GM18861 (cell line): ENCODE results near the gene CBX1.
"Not testable (repeated sequence)": the region's sequence is repeated elsewhere in the genome, so short reads cannot be mapped to it uniquely, and the experiment has no call there.

ENCODE experiments used
- ATAC-seq: cut with Tn5 transposase; IDR thresholded peaks from one replicate; pipeline ENCODE4 v1.9.1; 2021; ENCODE audit not compliant: unreplicated experiment

CBX1 gene

GRCh38 chr17:48053758-48054237 lies 47.5 kb downstream of the CBX1 start:
- ATAC-seq = no peak

- no peak for ATAC-seq
These were observed 48.1 kb downstream of the CBX1 start for GRCh38 chr17:48052956-48053757.

GRCh38 chr17:48051706-48052486 lies 49.4 kb downstream of the CBX1 start:
- no peak for ATAC-seq

- ATAC-seq = no peak
These were observed 50.0 kb downstream of the CBX1 start for GRCh38 chr17:48051283-48051682.

- peak; percentile 18 for ATAC-seq
These were observed 52.7 kb downstream of the CBX1 start for GRCh38 chr17:48048384-48049126.

- peak; percentile 81 for ATAC-seq
These were observed 53.4 kb downstream of the CBX1 start, which contains the start of gene NFE2L1 for GRCh38 chr17:48047741-48048383. NFE2L1 (plus strand) TSS chr17:48048359; CDS start chr17:48051119, 2,760 bp downstream.

GRCh38 chr17:48047113-48047740 lies 54.1 kb downstream of the CBX1 start:
- no peak for ATAC-seq

GRCh38 chr17:48046296-48046695 lies 55.0 kb downstream of the CBX1 start:
- no peak for ATAC-seq

- ATAC-seq = no peak
These were observed 55.8 kb downstream of the CBX1 start for GRCh38 chr17:48045316-48046001.

GRCh38 chr17:48044851-48045250 lies 56.4 kb downstream of the CBX1 start:
- ATAC-seq = no peak

GRCh38 chr17:48043176-48043575 lies 58.1 kb downstream of the CBX1 start:
- no peak for ATAC-seq

- no peak for ATAC-seq
These were observed 62.6 kb downstream of the CBX1 start for GRCh38 chr17:48038687-48039086.

- no peak for ATAC-seq
These were observed 63.4 kb downstream of the CBX1 start for GRCh38 chr17:48037838-48038323.

- no peak for ATAC-seq
These were observed 64.0 kb downstream of the CBX1 start, which contains the start of gene COPZ2 for GRCh38 chr17:48037036-48037837. COPZ2 (minus strand) TSS chr17:48037797; CDS start chr17:48037777, 20 bp downstream.

- ATAC-seq = no peak
These were observed 64.6 kb downstream of the CBX1 start for GRCh38 chr17:48036693-48037035.

GRCh38 chr17:48034734-48035133 lies 66.5 kb downstream of the CBX1 start:
- ATAC-seq = not testable (repeated sequence)

GRCh38 chr17:48031966-48032365 lies 69.3 kb downstream of the CBX1 start:
- no peak for ATAC-seq

GRCh38 chr17:48030531-48030930 lies 70.7 kb downstream of the CBX1 start:
- ATAC-seq = no peak

GRCh38 chr17:48028736-48029135 lies 72.5 kb downstream of the CBX1 start:
- no peak for ATAC-seq
